NCI-H446 (cell line): ENCODE results near the gene MICU1.
A peak's percentile ranks its signal among the peaks of the same experiment; 100 is the strongest.
"Not testable (repeated sequence)": the region's sequence is repeated elsewhere in the genome, so short reads cannot be mapped to it uniquely, and the experiment has no call there.

Experiments used
- DNase-seq, 2 experiments: peaks; one replicate each; lab custom pipeline; 2025; lab: John Stamatoyannopoulos, UW

Gene MICU1, protein sequence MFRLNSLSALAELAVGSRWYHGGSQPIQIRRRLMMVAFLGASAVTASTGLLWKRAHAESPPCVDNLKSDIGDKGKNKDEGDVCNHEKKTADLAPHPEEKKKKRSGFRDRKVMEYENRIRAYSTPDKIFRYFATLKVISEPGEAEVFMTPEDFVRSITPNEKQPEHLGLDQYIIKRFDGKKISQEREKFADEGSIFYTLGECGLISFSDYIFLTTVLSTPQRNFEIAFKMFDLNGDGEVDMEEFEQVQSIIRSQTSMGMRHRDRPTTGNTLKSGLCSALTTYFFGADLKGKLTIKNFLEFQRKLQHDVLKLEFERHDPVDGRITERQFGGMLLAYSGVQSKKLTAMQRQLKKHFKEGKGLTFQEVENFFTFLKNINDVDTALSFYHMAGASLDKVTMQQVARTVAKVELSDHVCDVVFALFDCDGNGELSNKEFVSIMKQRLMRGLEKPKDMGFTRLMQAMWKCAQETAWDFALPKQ

DNA sequence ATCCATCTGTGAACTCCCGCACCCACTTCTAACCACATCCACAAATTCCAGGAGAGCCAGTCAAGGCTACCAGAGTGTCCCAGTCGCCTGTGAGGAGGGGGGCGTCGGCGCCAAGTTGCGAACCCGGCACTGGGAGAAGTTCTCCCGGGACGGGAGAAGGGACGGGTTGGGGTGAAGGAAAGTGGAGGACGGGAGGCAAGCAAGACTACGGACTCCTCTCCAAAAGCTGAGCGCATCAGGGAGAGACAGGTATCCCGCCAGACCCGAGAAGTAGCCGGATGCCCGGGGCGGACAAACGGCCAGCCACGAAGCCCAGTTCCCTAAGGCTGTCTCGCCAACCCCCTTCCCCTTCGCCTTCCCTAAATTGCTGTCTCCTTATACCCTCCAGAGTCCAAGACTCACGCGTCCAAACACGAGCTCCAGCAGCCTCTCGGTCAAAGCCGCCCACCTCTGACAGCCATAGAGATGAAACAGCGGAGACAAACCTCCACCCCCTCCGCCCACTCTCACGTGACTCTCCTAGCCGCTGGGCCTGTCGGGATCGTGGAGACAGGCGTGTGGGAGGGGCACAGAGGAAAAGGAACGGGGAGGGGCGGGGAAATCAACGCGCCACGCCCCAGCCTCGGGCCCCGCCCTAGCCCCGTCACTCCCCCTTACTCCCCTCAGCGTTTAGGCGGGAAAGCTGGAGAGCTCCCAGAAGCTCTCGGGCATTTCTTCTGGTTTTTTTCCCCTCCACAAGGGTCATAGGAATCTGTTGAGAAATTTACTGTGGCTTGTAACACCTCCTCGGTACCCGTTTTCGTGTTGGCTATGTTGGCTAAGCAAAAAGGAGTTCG lies at the start of gene MICU1:
MICU1 (minus strand) TSS at position 472 of the 836 bp plus-strand sequence. CDS start 59,286 bp downstream, outside the sequence.
- DNase-seq = peak; percentile 74 to 94

DNA sequence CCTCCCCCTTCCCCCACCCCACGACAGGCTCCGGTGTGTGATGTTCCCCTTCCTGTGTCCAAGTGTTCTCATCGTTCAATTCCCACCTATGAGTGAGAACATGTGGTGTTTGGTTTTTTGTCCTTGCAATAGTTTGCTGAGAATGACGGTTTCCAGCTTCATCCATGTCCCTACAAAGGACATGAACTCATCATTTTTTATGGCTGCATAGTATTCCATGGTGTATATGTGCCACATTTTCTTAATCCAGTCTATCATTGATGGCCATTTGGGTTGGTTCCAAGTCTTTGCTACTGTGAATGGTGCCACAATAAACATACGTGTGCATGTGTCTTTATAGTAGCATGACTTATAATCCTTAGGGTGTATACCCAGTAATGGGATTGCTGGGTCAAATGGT lies 48.3 kb upstream of the MICU1 start:
- DNase-seq = not testable (repeated sequence)

DNA sequence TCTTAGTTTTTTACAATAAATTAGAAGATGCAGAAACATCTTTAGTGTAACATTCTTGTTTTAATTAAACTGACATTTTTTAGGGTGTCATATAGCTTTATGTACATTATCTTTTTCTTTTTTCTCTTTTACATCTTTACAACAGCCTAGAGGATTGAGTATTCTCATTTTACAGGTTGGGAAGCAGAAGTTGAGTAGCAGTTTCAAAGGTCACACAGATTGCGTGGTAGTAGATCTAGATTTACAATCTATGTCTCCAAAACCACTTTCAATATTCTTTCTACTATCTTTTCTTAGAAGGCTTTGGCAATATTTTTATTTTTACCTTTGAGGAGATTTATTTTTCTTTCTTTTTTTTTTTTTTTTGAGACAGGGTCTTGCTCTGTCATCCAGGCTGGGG lies 47.4 kb upstream of the MICU1 start:
- DNase-seq = no peak

DNA sequence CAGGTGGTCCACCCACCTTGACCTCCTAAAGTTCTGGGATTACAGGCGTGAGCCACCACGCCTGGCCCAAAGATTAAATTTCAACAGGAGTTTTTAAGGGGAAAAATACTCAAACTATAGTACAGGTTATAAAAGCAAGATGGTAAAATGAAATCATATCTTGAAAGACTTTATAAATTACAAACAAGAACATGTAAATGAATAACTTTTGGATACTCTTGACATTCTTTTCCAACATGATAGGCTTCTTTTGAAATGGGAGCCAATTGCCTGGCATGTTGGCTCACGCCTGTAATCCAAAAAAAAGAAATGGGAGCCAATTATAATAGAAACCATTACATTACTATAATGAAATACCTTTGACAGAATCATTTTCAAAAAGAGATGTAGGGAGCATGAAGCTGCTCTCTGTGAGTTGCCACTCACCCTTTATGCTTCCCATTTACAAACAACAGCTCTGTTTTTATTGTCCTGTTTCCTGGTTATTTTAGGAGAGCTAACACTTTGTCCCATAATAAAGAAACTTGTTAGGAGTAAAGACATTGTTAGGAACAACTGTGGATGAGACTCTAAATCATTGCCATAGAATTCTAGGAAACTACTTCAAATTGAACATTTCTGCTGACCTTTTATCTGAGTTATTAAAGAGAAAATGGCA lies 41.5 kb upstream of the MICU1 start:
- no peak for DNase-seq

DNA sequence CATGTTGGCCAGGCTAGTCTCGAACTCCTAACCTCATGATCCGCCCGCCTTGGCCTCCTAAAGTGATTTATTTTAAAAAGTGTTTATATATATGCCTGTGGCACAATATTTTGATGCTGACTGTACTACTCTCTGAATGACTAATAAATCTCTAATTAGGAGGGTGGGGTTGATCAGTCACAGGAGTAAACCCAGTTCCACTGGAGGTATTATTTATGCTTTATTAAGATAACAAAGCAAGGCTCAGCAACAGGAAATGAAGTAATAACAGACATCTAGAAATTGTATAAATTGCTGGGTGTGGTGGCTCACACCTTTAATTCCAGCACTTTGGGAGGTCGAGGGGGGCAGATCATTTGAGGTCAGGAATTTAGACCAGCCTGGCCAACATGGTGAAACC lies 40.0 kb upstream of the MICU1 start:
- DNase-seq = no peak

DNA sequence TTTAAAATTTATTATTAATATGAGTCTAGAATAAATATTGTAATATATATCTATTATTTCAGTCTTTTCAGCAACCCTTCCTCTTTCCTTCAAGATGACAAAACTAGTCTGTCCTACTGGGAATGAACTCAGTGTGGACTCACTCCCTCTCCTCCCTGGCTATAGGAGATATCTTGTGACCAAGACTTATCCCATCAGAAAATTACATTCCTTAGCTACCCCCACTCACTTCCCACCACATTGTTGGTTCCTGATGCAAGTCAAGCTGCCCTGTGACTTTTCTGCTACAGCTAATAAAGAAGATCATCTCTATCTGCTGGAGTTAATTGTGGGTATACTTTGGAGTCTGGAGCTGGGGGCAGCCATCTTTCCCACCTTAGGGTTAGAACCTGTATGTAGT lies 38.1 kb upstream of the MICU1 start:
- no peak for DNase-seq

DNA sequence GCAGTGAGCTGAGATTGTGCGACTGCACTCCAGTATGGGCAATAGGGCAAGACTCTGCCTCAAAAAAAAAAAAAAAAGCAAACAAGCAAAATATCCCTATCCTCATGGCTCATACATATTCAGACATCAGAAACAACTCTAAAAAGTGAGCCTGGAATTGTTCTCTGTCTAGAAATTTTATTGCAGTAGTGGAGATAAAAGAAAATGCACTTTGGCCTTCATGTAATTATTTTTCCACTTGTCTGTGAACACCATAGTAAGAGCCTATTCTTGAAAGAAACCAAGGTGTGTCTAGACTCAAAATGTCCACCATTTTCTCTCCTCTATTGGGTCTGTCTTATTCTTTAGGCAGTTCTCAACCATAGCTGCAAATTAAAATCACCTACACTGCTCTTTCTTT lies 35.6 kb upstream of the MICU1 start:
- no peak for DNase-seq

DNA sequence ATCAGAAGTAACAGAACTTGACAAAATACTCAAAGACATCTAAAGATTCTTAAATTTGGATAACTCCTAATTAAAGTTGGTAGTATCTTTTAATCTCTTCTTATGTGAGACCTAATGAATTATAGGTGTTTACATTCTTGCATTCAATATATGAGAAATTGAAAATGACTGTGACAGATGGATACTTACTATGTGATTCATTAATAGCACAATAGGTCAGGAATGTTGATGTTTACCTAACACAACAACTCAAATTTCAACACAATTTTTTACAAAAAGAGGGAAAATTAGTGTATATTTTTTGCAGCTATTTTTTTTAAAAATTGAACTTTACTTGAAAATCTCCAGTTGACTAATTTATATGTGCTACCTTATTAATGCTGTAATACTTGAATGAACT lies 34.3 kb upstream of the MICU1 start:
- DNase-seq = no peak

DNA sequence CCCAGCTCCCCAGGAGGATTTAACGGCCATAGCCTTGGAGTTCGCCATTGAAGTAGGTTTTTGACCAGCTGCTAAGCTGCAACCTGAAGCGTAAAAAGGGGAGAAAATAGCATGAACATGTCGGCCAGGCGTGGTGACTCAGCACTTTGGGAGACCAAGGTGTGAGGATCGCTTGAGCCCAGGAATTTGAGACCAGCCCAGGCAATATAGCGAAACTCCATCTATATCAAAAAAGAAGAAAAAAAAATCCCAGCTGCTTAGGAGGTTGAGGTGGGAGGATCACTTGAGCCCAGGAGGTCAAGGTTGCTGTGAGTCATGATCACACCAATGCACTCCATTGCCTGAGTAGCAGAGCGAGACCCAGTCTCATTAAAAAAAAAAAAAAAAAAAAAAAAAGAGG lies 33.8 kb upstream of the MICU1 start:
- no peak for DNase-seq

DNA sequence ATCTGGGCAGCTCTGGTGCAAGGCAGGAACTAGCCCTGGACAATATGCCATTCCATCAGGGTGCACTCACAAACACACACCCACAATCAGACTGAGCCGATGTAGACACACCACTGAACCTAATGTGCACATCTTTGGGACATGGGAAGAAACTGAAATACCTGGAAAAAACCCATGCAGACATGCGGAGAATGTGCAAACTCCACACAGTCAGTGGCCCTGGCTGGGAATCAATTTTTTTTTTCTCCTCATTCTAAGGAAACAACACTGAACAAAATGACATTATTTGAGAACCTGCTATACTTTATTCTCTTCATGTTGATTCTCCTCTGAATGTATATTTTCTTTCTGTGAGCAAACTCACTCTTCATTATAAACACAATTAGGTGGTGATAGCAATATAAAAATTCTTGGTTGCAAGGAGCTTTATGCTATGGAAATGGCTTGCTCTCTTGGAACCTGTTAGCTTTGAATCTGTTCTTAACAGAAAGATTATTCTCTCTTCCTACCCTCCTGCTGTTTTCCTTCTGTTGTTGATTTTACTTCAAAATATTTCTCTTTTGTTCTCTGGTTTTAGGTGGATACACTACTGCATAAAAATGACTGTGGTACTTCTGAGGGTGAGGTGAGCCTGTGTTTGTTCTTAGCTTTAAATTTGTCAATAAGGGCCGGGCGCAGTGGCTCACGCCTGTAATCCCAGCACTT lies 33.0 kb upstream of the MICU1 start:
- DNase-seq = no peak

DNA sequence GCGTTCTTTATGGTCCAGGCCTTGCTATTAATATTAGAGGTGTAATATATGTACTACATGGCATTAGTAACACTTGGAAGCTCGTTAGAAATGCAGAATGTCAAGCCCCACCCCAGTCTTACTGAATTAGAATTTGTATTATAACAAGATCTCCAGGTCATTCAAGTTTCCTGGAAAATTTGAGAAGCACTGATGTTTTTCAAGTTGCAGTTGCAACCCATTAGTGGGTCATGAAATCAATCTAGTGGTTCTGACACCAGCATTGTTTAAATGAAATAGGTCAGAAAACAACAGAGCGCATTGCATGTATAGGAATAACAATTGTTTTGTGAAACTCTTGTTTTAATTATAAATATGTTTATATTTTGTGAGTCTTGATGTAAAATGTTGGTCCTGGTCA lies 28.8 kb upstream of the MICU1 start:
- no peak for DNase-seq

DNA sequence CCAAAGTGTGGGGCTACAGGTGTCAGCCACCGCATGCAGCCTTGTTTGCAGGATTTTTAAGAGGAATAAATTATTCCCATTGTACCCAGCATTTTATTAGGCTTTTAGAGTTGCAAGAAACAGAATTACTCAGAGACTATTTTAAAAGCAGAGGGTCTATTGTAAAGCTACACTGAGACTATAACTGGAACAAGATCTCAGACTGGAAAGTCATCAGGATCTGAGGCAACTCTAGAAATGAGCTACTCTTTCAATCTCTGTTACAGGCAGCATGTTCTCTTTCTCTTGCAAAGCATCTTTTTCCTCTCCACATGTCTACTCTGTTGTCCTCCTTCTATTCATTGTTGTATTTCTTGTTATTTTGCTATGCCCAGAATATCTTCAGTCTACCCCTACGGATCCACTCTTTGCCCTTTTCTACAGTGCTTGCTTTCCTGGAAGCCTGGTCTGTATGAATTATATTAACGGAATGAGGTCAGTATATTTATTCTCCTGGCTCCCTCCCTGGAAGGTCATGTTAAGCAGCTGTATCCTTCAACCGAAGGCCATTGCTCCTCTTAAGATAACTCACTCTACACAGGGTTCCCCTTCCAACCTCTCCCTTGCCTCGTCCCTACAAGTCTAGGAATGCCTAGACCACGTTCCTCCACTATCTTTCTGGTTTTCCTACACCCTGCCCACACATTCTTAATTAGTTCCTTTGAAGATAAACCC lies 27.7 kb upstream of the MICU1 start:
- DNase-seq = no peak

DNA sequence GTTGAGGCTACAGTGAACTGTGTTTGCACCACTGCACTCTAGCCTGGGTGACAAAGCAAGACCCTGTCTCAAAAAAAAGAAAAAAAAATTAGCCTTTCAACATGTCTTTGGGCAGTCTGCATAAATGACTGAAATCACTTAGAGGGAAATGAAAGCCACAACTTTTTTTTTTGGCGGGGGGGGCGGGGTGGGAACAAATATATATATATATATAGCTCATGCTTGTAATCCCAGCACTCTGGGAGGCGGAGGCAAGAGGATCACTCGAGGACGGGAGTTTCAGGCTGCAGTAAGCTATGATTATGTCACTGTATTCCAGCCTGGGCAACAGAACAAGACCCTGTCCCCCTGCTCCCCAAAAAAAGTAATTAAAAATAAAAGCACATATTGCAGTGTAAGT lies 23.4 kb upstream of the MICU1 start:
- no peak for DNase-seq

DNA sequence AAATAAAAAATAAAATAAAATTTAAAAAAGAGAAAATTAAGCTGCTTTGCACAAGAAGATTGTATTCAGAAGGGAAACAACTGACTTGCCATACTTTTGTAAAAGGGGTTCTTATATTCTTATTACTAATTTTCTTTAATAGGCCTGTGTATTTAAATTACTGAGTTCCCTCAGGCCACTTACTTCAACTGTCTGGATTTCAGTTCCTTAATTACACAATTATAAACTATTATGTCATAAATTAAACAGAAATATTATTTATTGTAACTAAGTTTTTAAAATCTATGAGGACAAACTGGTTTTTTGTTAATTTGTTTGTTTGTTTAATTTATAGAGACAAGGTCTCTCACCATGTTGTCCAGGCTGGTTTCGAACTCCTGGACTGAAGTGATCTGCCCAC lies 22.4 kb upstream of the MICU1 start:
- DNase-seq = no peak

DNA sequence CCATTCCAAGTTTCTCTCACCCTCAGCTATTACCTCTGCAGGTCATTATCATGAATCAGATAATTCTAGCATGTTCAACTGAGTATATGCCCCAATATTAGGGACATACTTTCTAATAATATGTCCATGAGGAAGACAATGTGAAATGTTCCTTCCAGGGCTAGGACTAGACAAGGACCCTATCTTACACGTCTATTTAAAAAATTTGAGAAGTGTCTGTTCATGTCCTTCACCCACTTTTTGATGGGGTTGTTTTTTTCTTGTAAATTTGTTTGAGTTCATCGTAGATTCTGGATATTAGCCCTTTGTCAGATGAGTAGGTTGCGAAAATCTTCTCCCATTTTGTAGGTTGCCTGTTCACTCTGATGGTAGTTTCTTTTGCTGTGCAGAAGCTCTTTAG lies 21.1 kb upstream of the MICU1 start:
- not testable (repeated sequence) for DNase-seq

DNA sequence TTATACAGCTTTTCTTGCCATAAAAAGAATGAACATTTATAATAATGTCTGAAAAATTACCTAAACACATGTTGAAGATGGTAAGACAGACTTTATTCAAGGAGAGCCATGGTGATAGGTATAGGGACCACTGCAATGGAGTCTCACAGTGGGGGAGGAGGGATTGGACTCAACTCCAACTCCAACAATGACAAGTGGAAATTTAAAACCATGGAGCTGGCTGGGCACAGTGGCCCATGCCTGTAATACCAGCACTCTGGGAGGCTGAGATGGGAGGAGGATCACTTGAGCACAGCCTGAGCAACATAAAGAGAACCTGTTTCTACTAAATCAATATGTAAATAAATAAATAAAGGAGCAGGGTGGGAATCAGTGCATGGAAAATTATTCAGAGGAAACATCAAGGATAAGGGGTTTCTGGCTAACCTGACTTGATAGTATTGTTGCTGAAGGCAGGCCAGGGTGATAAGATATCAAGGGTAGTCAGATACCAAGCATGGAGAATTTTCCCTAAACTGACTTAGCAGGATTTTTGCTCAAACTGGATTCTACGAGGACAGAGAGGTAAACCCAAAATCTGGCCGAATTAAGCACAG lies 19.5 kb upstream of the MICU1 start:
- no peak for DNase-seq

DNA sequence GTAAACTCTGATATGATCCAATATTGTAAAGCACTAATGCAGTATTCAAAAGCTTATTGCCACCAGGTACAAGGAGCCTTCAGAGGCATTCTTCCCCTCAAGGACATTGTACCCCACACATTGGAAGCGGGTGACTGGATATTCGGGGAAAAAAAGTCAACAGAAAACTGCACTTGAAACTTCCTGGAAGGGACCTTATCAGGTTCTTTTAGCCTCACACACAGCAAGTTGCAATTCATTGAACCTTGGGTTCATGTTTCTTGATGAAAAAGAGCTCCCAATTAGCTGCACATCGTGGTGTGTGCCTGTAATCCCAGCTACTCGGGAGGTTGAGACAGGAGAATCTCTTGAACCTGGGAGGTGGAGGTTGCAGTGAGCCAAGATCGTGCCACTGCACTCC lies 16.4 kb upstream of the MICU1 start:
- DNase-seq = no peak

DNA sequence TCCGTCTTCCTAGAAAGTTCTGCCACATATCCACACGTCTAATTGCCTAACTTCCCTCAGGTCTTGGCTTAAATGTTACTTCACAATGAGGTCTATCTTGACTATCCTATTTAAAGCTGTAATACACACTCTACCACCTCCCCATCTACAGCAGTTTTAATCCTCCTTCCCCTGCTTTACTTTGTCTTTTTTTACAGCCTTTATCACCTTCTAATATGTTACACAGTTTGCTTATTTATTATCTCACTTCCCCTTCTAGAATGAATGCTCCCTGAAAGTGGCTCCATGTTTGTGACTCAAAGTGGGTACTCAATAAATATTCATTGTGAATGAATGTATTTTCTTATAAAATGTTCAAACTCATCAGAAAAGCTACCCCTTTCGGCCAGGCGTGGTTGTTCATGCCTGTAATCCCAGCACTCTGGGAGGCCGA lies 13.6 kb upstream of the MICU1 start:
- DNase-seq = no peak

DNA sequence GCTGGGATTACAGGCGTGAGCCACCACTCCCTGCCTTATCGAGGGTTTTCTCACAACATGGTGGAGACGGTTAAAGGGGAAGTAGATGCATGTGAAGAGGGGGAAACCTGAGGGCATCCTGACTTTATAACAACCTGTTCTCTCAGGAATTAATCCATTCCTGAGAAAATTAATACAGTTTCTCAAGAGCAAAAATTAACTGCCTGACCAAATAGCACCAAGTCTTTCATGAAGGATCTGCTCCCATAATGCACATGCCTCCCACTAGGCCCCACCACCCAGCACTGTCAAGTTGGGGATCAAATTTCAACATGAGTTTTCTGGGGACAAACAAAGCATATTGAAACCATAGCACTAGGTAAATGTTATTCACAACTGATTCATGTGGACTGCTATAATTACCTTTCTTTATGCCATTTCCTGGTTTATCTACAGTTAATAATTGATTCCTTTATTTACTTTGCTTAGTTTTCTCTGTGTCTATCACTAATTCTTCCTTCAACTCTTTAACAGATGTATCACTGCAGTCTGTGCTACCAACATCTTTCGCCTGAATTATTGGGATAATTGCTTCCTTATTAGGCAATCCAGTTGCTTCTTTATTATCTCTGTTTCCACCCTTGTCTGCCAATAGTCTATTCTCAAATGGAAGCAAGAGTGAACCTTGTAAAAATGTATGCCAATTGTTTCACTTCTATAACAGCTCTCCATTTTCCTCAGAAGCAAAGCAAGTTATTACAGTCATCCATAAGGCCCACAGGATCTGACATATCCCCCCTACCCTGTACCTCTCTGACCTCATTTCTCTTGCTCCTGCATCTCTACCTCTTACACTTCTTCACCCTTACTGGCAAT lies 12.9 kb upstream of the MICU1 start:
- peak in 1 of 2 experiments; percentile 24 for DNase-seq

DNA sequence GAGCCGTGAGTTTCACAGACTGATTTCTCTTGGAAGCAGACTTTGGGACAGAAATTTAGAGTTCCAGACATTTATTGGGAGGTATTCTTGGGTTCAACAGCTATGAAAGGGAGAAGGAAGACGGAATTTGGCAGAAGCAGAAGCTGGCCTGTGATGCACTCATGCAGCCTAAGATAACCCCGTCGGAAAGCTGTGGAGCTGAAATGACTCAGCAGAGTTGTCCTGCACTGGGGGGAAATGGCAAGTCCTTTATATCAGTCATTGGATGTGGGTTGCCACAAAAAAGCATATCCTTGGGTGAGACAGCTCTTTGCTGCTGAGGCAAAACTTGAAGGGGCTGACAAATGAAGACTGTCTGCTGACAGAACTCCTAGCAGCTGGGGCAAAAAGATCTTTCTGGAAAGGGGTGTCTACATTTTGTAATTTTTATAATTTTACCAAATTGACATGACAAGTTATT lies 11.5 kb upstream of the MICU1 start:
- no peak for DNase-seq
